Umbilical cord (tissue), 2 donors: Measurements from ENCODE around the gene ZNRF1. TPM values are rescaled to one million over a fixed set of nuclear protein-coding genes. Genes with fewer than 3 reads are reported as not detected.
"Not testable (repeated sequence)": the region's sequence is repeated elsewhere in the genome, so short reads cannot be mapped to it uniquely, and the experiment has no call there.

Source experiments
- DNase-seq: peaks from one replicate; pipeline ENCODE4 v3.0.0-alpha.2; 2015; ENCODE audit warnings: low spot score
- total RNA-seq: library from RNA; depleted of rRNA; stranded (reverse); fragments of >200 nt; gene quantifications from one replicate; pipeline ENCODE4 v1.2.3, GENCODE V29; 2014; ENCODE audit warnings: low replicate concordance; ENCODE audit not compliant: insufficient read depth

The ZNRF1 gene
- total RNA-seq, 1 donor from 2014 or later, result 9.9 TPM

DNA sequence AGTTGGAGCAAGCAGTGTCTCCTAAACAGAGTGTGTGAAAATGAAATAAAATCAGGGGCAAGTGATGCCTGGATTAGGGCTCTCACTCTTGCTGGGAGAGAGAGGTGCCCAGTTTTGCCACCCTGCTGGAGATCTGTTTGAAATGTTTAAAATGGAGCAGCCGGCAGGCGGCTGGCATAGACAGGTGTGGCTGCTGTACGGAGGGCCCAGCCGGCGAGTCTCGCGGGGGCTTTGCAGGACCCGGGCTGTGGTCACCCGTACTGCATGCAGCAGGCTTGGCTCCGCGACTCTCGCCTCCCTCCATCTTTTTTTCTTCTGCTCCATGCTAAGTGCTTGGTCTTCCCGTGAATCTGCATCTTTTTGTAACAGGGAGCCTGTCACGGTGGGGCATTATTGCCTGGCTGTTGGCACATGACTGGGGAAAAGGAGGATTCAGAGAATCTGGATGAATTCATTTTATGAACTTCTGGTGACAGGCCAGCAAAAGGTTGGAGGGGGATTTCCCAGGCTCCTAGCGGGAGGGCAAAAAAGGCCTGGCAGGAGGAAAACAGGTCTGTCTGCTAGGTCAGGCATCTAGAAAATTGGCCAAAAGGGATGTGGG is 1.8 kb downstream of the ZNRF1 start:
- DNase-seq, result no peak

GRCh38 chr16:75002474-75002873 is 3.6 kb downstream of the ZNRF1 start:
- DNase-seq, result no peak

GRCh38 chr16:75003931-75004330 is 5.1 kb downstream of the ZNRF1 start:
- peak; percentile 74 for DNase-seq

DNA sequence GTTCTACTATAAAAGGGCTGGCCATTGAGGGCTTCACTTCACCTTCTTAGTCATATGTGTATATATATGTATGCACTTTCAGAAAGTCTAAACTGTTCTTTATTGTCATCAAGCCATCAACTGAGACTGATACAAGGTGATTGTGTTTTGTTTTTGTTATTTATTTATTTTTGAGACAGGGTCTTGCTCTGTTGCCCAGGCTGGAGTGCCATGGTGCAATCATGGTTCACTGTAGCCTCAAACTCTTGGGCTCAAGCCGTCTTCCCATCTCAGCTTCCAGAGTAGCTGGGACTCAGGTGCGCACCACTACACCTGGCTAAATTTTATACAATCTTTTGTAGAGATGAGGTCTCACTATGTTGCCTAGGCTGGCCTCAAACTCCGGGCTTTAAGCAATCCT is 5.6 kb downstream of the ZNRF1 start:
- no peak for DNase-seq

DNA sequence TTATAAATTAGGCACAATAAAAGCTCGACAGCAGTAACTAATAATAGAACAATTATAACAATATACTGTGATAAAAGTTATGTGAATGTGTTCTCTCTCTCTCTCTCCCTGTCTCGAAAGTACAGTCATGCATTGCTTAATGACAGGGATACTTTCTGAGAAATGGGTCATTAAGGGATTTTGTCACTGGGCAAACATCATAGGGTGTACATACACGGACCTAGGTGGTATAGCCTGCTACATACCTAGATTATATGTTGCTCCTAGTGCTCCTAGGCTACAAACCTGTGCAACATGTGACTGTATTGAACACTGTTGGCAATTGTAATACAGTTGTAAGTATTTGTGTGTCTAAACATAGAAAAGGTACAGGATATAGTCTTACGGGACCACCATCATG is 6.9 kb downstream of the ZNRF1 start:
- DNase-seq, result no peak

DNA sequence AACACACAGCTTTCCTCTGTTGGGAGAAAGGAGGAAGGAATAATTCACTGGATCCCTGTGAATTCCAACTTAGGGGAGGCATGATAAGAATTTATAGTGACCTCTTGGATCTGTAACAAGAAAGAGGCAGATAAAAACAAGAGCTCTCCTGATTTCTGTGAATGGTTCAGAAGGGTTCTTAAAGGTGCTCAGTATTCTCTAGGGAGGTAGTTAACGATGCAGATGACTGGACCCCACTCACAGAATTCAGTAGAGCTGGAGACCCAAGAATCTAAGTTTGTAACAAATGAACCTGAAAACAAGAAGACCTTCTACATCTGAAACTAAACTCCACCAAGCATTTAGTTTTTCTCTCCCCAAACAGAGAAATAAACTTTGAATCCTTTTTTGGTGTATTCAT is 8.6 kb downstream of the ZNRF1 start:
- DNase-seq, result no peak

GRCh38 chr16:75010427-75010826 is 11.6 kb downstream of the ZNRF1 start:
- DNase-seq, result no peak

DNA sequence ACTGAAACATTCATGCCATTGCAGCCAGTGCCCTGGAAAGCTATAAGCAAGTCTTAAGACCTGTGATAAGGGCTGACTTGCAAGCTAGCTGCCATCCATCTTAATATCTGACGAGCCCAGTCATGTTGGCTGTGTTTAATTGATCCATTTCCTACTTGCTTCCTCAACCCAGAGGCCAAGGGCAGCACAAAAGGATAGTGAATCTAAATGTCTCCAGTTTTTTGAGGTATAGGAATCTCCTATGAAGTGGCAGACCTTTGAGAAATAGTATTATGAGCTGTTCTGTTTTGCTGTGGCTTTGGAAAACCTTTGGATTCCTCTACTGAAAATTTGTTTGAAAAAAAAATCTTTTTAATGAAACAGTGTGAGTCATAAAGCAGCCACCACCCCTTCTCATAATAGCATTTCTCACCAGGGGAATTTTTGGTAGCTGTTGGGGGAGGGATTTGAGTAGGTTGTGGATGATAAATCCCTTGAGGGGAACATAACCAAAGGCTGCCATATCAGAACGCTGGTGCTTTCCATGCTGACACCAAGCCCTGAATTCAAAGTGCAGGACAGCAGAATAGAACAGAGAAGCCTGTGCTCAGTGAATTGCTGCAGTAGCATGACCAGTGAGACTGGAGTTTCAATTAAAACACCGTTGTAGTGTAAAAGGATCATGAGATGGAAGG is 12.9 kb downstream of the ZNRF1 start:
- DNase-seq, result peak; percentile 71

GRCh38 chr16:75012380-75013081 is 13.7 kb downstream of the ZNRF1 start:
- DNase-seq, result peak; percentile 43

GRCh38 chr16:75013123-75013522 is 14.3 kb downstream of the ZNRF1 start:
- DNase-seq, result not testable (repeated sequence)

- DNase-seq, result no peak
Observed at GRCh38 chr16:75014318-75014717, 15.5 kb downstream of the ZNRF1 start.

- DNase-seq, result not testable (repeated sequence)
Observed at GRCh38 chr16:75016451-75017081, 17.7 kb downstream of the ZNRF1 start.

DNA sequence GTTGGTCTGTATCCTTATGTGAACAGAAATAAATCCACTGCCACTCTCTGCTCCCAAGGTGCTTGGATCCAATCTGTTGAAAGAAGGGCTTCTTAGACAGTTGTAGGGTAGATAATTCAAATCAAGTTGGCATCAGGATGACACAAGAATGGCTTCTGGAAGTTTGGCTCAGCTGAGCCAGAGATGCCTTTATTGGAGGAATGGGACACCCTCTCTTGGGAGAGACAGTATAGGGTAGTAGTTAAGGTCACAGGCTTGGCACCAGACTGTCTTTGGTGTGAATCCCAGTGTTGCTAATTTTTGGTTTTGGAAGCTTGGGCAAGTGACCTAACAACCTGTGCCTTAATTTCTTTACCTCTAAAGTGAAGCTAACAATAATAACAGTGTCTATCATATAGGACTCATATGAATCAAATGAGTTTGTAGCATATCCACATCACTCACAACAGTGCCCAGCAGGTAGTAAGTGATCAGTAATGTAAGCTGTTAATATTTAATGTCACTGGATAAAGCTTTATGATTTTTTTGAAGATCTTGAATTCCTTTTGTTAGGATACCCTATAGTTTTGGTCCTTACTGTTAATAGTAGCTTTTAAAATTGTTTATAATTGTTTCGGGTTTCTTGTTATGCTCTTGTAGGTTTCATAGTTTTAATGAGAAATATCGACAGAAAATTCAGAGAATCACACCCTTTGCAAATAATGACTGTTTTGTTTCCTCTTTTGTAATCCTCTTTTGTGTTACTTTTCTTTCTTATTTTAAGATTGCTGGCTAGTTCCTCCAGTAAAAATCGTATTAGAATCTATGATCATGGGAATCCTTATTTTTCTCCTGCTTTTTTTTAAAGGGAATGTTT is 19.1 kb downstream of the ZNRF1 start:
- DNase-seq, result no peak

DNA sequence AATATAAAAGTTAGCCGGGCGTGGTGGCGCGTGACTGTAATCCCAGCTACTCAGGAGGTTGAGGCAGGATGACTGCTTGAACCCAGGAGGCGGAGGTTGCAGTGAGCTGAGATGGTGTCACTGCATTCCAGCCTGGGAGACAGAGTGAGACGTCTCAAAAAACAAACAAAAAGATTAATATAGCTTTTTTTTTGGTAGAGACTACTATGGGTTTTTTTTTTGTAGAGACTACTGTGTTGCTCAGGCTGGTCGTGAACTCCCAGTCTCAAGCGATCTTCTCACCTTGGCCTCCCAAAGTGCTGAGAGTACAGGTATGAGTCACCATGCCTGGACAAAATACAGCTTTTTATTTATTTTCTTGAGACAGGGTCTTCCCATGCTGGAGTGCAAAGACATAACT is 20.2 kb downstream of the ZNRF1 start:
- DNase-seq, result no peak

GRCh38 chr16:75019586-75019985 is 20.8 kb downstream of the ZNRF1 start:
- DNase-seq, result no peak

- DNase-seq, result no peak
Observed at GRCh38 chr16:75021410-75021809, 22.6 kb downstream of the ZNRF1 start.

DNA sequence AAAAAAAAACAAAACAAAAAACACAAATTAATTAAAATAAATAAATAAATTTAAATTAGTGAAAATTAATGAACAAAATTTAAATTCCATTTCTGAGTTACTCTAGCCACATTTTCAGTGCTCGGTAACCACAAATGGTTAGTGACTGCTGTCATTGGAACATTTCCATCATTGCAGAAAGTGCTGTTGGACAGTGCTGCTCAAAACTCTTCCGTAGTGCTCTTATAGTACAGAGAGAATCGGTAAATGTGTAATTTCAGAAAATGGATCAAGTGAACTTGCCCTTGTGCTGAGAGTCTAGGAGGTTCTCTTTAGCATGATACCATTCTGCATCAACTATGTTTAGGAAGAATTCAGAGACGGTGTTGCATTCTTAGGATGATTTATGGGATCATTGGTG is 23.7 kb downstream of the ZNRF1 start:
- no peak for DNase-seq

- no peak for DNase-seq
Observed at GRCh38 chr16:75023009-75023408, 24.2 kb downstream of the ZNRF1 start.

DNA sequence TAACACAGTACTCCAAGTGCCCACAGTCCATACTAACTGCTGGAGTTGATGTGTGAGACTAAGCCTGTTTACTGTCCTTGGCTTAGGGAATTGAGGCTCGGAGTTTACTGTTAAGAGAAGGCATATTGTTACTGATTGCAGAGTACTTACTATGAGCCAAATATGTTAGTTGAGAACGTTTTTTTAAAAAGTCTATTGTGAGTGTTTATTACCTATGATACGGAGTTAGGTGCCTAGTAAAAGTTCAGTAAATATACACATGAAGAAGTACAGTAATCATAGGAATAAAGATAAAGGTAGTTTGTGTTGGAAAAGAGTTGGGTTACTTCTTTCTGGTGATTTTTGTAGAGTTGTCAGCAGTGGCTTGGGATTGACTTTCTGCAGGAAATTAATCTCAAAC is 25.4 kb downstream of the ZNRF1 start:
- no peak for DNase-seq

DNA sequence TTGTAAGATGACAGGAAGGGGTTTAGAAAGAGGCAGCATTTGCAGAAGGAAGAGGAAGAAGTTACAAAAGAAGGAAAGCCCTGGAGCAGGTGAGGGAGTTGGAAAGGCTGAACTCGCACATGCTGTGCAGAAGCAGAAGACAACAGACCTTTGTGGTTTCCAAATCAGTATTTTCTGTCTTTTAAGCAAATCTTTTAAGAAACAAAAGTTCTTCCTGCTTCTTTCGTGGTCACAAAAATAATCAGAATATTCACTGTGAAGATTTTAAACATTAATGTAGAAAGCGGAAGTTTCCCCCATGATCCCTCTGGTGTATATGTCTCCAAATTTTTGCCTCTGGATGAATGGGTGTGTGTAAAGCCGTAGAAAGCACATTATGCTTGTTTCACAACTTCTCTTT is 25.8 kb downstream of the ZNRF1 start:
- no peak for DNase-seq

DNA sequence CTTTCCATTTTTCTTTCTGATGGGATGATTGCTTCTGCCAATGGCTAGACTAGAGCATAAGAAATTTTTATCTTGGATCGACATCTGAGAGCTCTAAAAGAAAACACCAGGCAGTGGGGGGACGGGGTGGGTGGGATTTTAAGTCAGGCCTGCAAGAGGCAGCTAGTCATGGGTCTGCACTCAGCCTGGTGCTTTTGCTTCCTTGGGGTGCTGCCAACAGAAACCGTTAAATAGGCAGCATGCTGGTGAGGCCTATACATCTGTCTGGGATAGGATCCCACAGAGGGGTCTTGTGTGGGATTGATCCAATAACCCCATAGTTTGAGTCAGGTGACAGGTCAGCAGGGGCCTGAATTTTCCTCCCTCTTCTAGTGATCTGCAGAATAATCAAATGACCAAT is 26.9 kb downstream of the ZNRF1 start:
- DNase-seq, result no peak
